NOMO-1 (cell line): ENCODE results near the gene PDE4D.
A peak's percentile ranks its signal among the peaks of the same experiment; 100 is the strongest.

ENCODE experiments used
- DNase-seq, 2 experiments: peaks; one replicate each; lab custom pipeline; 2025; ENCODE audit not compliant: unreplicated experiment in 2 of 2; lab: John Stamatoyannopoulos, UW

PDE4D gene

DNA sequence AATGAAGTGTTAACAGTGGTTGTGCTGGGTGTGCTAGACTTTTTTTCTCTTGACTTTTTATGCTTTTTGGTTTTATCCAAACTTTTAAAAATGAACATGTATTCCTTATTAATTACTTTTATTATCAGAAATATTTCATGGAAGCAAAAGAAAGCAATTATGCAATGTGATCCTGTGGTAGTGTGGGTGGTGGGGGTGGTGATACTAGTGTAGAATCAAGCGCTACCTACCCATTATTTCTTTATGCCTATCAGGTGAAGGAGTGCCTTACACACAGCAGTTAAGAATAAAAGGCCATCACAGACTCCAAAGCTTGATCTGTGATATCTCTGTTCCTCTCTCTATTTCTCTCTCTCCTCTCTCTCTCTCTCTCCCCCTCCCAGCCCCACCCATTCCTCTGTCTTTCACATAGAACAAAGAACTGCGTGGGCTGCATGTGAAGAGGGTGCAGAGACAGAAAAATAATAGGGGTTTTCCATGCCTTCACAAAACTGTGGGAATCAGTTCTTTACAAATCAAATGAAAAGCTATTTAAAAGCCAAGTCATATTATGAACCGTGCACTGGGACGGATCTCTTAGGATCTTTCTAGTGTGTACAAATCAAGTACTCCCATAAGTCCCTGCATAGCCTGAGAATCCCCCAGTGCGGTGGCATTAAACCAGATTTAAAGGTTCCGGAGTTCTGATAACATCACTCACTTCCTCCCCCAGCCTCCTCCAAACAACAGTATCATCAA, 959.5 kb downstream of the PDE4D start:
- no peak for DNase-seq

DNA sequence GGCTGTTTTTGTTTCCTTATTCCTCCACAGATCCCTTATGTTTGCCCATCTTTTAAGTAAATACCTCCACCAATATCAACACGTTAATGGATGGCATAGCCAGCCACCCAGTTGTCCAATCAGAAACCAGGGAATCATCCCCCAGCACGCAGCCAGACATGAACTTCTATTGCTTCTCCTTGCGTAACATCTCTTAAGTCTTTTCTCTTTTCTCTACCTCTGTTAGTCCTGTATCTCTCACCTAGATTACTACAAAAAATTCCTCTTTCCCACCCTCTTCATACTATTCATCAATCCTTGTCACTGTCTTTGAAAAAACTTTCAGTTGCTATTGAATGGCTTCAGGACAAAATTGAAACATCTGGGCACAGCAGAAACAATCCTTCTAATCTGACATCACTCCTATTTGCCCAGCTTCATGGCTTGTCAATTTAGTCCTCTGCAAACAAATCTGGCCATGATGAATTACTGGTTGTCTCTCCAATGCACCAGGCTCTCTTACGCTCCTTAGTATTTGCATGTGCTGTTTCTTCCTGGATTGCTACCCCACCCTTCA, 961.4 kb downstream of the PDE4D start:
- DNase-seq = no peak

DNA sequence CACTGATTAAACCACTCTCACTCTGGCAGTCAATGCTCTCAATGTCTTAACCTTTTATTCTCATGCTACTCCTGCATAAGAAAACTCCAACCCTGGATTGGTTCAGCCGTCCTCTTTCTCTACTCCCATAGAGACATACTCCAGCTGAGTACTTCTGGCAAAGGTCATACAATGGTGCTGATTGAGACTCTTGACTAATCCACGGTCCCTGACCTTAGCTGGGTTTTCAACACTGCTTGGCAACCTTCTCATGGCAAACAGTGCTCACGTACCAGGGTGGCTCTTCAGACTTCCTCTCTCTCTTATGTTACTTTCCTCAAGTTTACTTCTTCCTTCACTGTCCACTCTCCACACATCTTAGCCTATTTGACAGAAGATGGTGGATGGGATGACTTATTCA, 963.0 kb downstream of the PDE4D start:
- DNase-seq = no peak

DNA sequence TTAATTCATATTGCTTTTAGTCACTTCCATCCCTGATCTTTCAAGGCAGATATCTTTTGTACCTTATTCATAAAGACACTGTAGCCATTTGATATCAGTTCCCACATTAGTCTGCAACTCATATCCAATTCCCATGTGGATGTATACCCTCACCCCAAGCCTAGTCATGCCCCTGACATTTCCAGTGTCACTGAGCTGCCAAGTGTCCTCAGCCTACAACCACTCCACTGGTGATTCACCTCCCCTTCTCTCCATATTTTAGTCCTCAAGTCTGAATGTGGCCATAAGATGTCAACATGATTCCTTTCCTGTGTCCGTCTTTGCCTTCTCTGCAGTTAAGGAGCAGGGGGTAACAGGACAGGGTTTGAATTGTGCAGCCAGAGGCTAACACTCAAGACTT, 963.8 kb downstream of the PDE4D start:
- DNase-seq = no peak

DNA sequence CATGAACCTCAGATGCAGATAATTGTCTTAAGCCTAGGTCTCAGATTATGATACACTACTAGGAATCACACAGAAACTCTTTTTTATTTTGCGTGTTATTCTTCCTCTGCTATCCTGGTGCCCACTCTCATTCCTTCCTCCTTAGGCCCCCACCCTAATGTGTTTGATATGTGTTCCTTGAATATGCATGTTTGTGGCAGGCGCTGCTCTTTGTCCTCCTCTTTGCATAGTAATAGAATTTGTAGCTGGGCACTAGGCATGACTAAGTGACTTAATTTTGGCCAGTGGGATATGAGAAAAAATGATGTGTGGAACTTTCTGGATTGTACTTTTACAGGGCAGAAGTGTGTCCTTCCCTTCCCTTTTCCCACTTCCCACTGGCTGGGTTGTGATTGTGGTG, 965.6 kb downstream of the PDE4D start:
- no peak for DNase-seq

DNA sequence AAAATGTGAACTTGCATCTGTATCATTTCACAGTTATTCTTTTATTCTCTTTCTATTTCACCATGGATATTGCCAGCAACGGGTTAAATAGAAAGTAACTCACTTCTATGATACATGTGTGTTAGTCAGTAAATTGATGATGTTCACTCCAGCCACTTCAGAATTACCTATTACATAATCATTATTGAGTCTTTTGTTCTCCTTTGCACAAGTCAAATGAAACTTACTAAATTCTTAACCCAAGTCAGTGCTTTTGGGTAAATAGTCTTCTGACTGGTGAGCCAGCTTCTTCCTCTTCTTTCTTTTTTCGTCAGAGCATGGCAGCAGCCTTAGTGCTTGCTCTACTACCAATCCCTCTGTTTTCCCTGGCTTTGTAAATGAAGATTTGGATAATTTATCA, 966.3 kb downstream of the PDE4D start:
- DNase-seq = peak; percentile 17 to 43

DNA sequence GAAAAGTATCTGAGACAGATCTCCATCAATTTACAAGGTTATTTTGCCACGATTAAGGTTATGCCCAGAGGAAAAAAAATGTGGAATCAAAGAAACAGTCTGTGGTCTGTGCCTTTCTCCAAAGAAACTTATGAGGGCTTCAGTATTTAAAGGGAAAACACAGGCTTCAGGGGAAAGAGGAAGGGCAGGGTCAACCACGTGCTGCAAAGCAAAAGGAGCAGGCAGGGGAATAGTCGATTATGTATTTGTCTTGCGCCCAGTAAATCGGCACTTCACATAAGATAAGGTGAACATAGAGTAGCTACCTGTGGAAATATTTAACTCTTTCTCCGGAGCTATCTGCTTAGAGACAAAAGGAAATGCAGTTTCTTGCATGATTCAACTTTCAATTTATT, 967.0 kb downstream of the PDE4D start:
- no peak for DNase-seq

DNA sequence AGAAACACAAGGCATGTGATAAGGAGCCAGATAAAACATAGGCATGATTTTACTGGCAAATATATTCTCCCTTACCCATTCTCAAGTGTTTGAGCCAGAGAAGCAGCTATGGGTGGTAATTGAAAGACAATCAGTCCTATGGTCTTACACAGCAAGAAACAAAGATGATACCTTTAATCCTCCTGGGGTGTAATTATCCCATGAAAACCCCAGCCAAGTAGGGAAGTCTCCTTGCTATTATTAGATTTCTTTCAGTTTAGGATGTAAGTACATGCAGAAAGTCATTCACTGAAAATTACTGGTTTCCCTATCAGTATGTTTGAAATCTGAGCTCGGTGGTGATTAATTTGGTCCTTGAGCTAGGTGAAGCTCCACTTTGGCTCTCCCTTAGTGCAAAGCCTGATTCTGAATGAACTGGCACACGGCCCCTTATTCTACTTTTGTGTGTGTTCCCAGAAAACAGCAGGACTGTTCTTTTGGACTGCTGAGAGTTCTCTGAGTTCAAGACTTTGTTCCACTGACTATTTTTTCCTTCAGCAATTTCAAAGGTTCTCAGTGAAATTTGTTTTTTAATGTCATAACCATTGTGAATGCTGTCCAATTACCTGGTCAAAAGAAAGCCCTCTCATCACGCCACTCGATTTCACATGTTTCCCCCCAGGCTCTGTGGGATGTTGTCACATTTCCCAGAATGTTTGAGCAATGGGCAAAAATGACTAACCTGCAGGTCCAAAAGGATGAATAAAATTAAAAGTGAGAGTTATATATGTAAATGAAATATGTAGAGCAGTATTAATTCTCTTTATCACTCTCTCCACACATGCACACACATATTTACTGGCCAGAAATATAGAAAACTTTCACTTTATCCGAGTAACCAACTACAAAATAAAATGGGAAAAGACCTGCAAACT, 967.6 kb downstream of the PDE4D start:
- DNase-seq = no peak

DNA sequence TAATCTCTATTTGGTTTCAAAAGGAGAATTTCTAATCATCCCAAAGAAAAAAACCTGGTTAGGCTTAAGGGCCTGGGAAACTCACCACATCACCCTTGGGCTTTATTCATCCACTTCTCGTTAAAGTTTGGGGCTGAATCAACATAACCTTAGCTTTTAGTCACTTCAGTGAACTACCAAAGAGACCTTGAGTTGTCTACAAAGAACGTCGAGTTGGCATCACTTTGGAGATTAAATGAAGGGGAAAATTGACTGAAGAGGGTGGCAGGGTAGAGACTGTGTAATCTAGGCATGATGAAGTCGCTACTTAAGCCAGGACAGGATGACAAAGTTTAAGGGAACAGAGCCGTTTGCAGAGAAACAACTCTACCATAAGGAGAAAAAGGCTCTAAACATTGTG, 969.2 kb downstream of the PDE4D start:
- DNase-seq = no peak

DNA sequence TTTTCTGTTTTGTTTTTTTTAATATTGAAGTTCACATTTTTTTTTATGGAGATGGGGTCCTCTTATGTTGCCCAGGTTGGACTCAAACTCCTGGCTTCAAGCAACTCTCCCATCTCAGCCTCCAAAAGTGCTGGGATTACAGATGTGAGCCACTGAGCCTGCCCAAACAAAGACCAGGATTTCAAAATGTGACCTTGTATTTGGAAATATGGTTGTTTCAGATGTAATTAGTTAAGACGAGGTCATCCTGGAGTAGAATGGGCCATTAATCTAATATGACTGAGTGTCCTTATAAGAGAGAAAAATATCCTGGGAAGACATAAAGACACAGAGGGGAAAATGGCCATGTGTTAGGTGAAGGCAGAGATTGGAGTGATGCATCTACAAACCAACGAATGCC, 970.2 kb downstream of the PDE4D start:
- DNase-seq = no peak

DNA sequence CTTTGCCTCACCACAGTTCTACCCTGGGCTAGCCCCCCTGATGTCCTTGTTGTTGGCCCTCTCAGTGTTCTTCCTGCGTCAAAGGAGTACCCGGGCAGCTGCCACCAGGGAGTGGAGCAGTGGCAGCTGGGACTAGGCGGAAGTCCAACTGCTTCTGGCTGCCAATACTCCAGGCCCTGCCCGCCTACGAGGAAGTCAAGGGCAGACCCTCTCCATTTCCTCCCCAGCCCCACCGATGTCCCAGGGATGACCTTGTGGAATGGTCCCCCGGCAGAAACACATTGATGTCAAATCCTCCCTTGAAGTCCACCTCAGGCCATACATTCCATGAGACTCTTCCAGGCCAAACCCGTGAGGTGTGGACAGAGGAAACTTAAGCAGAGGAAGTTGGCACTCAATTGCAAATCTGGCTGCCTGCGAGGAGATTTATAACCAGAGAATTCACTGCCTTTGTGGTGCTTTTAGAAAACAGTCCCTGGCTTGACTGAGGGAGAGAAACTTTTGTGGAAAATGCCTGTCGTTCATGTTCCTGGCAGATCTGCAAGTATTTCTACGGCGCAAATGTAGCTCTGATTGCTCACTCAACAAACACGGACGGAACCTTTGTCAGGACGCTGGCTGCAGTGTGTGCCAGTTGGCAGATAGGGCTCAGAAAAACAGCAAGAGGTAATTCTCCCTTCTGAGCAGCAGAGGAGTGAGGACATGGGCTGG, 970.9 kb downstream of the PDE4D start:
- DNase-seq = no peak

DNA sequence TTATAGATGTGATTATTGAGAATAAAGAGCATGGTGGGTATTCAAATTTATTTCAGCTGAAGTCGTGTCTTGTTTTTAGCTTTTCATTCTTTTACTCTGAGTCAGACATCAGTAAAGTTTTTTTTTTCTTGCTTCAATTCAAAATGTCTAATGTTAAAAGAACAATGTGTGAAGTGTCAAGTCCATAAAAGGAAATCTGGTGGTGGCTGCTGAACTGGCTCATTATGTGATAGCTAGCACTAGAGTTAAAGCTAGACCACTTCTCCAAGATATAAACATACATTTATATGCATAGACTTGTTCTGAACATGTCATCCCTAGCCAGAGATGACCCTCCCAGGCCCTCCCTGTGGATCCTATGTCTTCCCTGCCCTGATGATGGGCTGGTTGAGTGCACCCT, 972.4 kb downstream of the PDE4D start:
- DNase-seq = no peak

DNA sequence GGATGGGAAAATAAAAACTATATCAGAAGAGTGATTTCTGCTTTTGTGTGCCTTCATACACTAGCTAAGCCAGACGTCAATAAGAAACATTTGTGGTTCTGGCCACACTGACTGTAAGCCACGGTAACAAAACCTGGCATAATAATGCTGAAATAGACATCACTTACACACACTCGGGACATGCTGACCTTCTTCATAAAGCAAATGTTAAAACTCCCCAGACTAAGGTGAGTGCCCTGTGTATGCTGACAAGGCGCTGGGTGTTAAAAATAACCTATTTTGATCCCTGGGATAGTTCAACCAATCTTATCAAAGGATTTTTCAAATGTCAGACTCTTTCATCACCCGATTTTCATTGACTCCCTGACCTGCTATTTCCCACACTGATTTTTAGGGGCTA, 973.7 kb downstream of the PDE4D start:
- no peak for DNase-seq
